Body of pancreas (tissue), 4 donors: ENCODE data around the gene F13B. TPM values are rescaled to one million over a fixed set of nuclear protein-coding genes. Genes with fewer than 3 reads are reported as not detected.
A peak's percentile ranks its signal among the peaks of the same experiment; 100 is the strongest.
"Not testable (repeated sequence)": the region's sequence is repeated elsewhere in the genome, so short reads cannot be mapped to it uniquely, and the experiment has no call there.

Source experiments
- ATAC-seq: fragments of 150-250 bp; one replicate; pipeline ENCODE4 v1.9.1; 2016
- DNase-seq, 4 donors: peaks; one replicate each; pipeline ENCODE4 v3.0.0-alpha.2; 2019
- H3K27ac ChIP-seq, 4 donors: fragments of 200-600 bp; sonication (generic); 1 replicate in 3 of 4; 2 replicates in 1 of 4; pipeline versions ENCODE4 v1.5.1 to v1.6.1; 2016 to 2019; ENCODE audit warnings: mild to moderate bottlenecking in 1 of 4, mixed read lengths in 1 of 4, moderate library complexity in 1 of 4
- H3K27me3 ChIP-seq, 2 donors: fragments of 200-600 bp; sonication (generic); one replicate each; pipeline ENCODE4 v1.6.0; 2016; ENCODE audit warnings: mild to moderate bottlenecking in 1 of 2
- H3K36me3 ChIP-seq, 2 donors: fragments of 200-600 bp; sonication (generic); replicated peaks in 1 of 2; 2 replicates each; pipeline ENCODE4 v1.5.1; 2016; ENCODE audit warnings: low read depth in 2 of 2; ENCODE audit not compliant: insufficient read depth in 1 of 2
- H3K4me1 ChIP-seq: fragments of 200-600 bp; sonication (generic); one replicate; pipeline ENCODE4 v1.6.0; 2016
- H3K4me3 ChIP-seq, 2 donors: fragments of 200-600 bp; sonication (generic); 1 replicate in 1 of 2; 2 replicates in 1 of 2; pipeline ENCODE4 v1.5.1; 2016 to 2019
- H3K9me3 ChIP-seq, 3 donors: fragments of 200-600 bp; sonication (generic); 1 replicate in 2 of 3; 2 replicates in 1 of 3; pipeline ENCODE4 v1.5.1; 2016
- POLR2A ChIP-seq, 3 donors: fragments of 450-650 bp; IDR thresholded peaks; one replicate each; pipeline ENCODE4 v1.6.1; 2016; ENCODE audit warnings: antibody characterized with exemption in 3 of 3, mild to moderate bottlenecking in 2 of 3
- WGBS, 2 donors: methylation state at CpG; one replicate each; pipeline ENCODE4 v1.1.5; 2017; 5-methylcytosine and 5-hydroxymethylcytosine counted together
- intact Hi-C: fragments of 100-400 bp; cut with DNase I; formaldehyde crosslinking; loops from one replicate; pipeline ENCODE4 v1.15.1; 2023
- total RNA-seq, 2 donors: library from RNA; depleted of rRNA; stranded (reverse); fragments of >200 nt; gene quantifications; one replicate each; pipeline ENCODE4 v1.1.0, GENCODE V29; 2016
- TF ChIP-seq, protein P1 (sequence below), 7 experiments: fragments of 450-650 bp in 4 of 7; fragments of 200-600 bp in 3 of 7; sonication (generic) in 3 of 7; IDR thresholded peaks; one replicate each; pipeline ENCODE4 v1.5.1; 2016 to 2019; ENCODE audit warnings: antibody characterized with exemption in 7 of 7

The F13B gene
- total RNA-seq, 2 donors from 2014 or later = not detected

DNA sequence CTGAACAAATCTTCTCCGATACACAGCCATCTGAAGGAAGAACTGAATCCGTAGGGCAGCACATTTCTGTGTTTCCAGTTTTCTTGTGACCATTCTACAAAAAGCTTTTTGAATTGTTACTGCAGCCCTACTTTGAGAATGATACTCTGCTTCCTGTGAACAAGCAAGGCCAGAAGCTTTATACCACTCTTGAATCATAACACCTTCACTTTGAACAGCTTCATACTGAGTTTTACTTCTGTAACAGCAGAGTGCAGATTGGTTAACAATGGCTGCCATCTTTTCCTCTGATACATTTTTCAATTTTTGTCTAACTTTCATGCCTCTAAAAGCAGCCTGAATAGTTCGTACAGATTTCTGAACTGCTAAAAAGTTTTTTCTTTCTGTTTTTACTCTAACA, 33.6 kb upstream of the F13B start:
- no peak for TF ChIP-seq POLR2A (IDR thresholded peaks at IDR 0.05)
- TF ChIP-seq, protein P1, sequence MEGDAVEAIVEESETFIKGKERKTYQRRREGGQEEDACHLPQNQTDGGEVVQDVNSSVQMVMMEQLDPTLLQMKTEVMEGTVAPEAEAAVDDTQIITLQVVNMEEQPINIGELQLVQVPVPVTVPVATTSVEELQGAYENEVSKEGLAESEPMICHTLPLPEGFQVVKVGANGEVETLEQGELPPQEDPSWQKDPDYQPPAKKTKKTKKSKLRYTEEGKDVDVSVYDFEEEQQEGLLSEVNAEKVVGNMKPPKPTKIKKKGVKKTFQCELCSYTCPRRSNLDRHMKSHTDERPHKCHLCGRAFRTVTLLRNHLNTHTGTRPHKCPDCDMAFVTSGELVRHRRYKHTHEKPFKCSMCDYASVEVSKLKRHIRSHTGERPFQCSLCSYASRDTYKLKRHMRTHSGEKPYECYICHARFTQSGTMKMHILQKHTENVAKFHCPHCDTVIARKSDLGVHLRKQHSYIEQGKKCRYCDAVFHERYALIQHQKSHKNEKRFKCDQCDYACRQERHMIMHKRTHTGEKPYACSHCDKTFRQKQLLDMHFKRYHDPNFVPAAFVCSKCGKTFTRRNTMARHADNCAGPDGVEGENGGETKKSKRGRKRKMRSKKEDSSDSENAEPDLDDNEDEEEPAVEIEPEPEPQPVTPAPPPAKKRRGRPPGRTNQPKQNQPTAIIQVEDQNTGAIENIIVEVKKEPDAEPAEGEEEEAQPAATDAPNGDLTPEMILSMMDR (IDR thresholded peaks at IDR 0.05) = no peak
- intact Hi-C loops = no loop called here
- no peaks in the 10 kb centered on the region for H3K4me1 ChIP-seq
- no peak overlapping the region for H3K4me3 ChIP-seq
- 89 to 98% methylated on average over 3 of the region's 3 CpGs for WGBS, 2 donors
- H3K36me3 ChIP-seq = no peaks in the 10 kb centered on the region
- DNase-seq (no peak), ATAC-seq (no peak)
- no peak overlapping the region for H3K27ac ChIP-seq
- no peaks in the 10 kb centered on the region for H3K27me3 ChIP-seq
- H3K9me3 ChIP-seq = no peaks in the 10 kb centered on the region

DNA sequence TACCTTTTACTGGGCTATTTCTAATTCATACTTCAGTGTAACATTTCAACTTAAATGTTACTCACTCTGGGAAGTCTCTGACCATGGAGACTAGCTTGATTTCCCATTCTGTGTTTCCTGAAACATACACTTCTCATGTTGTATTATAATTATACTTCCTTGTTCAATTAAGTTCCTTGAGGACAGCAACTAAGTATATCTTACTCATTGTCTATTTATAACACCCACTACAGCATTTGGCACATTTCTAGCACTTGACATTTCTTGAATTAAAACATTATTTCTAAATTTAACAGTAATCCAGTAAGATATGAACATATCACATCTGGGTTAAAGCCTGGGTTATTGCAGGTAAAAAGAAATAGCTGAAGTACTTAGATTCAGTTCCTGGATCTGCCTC, 32.4 kb upstream of the F13B start:
- intact Hi-C loops = no loop called here
- no peak overlapping the region for H3K4me3 ChIP-seq
- no peaks in the 10 kb centered on the region for H3K27me3 ChIP-seq
- no peak overlapping the region for H3K27ac ChIP-seq
- no peak for DNase-seq
- no peaks in the 10 kb centered on the region for H3K9me3 ChIP-seq
- H3K36me3 ChIP-seq = no peaks in the 10 kb centered on the region
- no peaks in the 10 kb centered on the region for H3K4me1 ChIP-seq
- no peak for TF ChIP-seq POLR2A (IDR thresholded peaks at IDR 0.05)
- TF ChIP-seq, protein P1 (IDR thresholded peaks at IDR 0.05) = no peak
- no peak for ATAC-seq

DNA sequence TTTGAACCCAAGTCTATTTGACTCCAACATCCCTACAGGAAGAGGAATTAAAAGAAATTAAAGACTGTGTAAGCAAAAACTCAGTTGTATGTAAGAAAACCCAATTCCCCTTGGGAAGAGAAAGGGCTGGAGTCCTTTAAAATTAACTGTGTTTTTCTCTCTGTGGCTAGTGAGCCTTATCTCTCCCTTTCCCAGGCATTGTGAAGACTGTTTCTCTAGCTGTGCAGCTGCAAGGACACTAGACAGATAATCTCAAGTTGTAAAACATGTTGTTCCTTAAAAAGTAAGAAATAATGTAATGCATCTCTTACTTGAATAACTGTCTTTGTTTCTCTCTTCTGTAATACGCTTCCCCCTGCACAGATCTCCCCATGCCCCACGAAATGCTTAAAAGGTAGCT, 29.9 kb upstream of the F13B start:
- WGBS, 2 donors = 93 to 98% methylated on average over 2 of the region's 2 CpGs

DNA sequence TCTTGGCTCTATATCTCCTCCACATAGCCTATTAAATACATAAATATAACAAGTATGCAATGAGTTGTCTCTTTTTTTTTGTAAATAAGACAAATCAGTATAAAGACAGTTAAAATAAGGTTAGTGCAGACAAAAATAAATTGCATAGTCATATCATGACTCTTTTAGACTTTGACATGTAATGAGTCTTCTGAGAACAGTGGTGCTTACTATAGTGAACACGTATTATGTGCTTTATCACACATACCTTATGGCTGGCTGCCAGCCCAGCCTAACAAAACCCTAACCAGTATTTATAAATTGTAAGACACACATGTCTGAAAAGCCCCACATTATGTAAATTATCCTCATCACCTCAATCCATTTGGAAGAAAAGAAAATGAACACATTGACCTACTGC, 29.1 kb upstream of the F13B start:
- Histone ChIP-seq H3K4me3 (no peak overlapping the region), H3K9me3 (no peaks in the 10 kb centered on the region), H3K27ac (no peak overlapping the region), H3K27me3 (no peaks in the 10 kb centered on the region), H3K4me1 (no peaks in the 10 kb centered on the region), H3K36me3 (no peaks in the 10 kb centered on the region)
- DNase-seq = peak in 1 of 4 donors; percentile 9
- intact Hi-C loops = no loop called here
- no peak for ATAC-seq
- WGBS, 2 donors = 65 to 68% methylated on average over 1 of the region's 1 CpG
- no peak for TF ChIP-seq POLR2A (IDR thresholded peaks at IDR 0.05)
- TF ChIP-seq, protein P1 (IDR thresholded peaks at IDR 0.05) = no peak

More for the DNA sequence above, 29.9 kb upstream of the F13B start:
- DNase-seq, H3K4me1 ChIP-seq, H3K27me3 ChIP-seq, H3K36me3 ChIP-seq, H3K4me3 ChIP-seq, ATAC-seq, H3K9me3 ChIP-seq, H3K27ac ChIP-seq, intact Hi-C loops: not testable (repeated sequence)

DNA sequence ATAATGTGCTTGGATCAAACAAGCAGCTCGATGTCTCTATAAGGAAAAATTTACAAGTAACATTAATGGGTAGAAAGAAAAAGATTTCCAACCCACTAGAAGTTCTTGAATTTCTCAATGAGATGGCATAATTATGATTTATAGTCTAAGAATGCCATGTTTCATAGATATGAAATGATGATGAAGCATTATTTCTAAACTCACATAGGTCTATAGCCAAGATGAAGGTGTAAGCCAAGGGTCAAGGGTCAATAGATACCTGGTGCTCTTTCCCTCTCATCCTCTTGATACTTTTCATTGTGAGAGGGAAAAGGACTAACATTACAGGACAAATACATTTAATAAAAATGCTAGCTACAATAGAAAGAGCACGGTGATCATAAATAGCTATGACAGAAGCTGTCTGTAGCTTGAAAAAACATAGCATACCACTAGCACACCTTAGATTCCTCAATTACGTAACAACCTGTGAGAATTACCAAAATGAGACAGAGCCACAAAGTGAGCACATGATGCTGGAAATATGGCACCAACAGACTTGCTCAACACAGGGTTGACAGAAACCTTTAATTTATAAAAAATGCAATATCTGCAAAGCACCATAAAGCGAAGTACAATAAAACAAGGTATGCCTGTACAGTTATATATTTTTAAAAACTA, 26.3 kb upstream of the F13B start:
- 95 to 97% methylated on average over 4 of the region's 4 CpGs for WGBS, 2 donors
- intact Hi-C loops = no loop called here
- no peaks in the 10 kb centered on the region for H3K27me3 ChIP-seq
- no peak overlapping the region for H3K4me3 ChIP-seq
- no peaks in the 10 kb centered on the region for H3K36me3 ChIP-seq
- no peak for DNase-seq
- ATAC-seq = no peak
- no peaks in the 10 kb centered on the region for H3K4me1 ChIP-seq
- TF ChIP-seq, protein P1 (IDR thresholded peaks at IDR 0.05) = no peak
- TF ChIP-seq POLR2A (IDR thresholded peaks at IDR 0.05) = no peak
- no peak overlapping the region for H3K27ac ChIP-seq
- no peaks in the 10 kb centered on the region for H3K9me3 ChIP-seq
